ENCODE results near the gene SLC4A1. TPM values are rescaled to one million over a fixed set of nuclear protein-coding genes. Genes with fewer than 3 reads are reported as not detected.

The SLC4A1 gene
- total RNA-seq, 2 experiments from 2014 or later = not detected

DNA sequence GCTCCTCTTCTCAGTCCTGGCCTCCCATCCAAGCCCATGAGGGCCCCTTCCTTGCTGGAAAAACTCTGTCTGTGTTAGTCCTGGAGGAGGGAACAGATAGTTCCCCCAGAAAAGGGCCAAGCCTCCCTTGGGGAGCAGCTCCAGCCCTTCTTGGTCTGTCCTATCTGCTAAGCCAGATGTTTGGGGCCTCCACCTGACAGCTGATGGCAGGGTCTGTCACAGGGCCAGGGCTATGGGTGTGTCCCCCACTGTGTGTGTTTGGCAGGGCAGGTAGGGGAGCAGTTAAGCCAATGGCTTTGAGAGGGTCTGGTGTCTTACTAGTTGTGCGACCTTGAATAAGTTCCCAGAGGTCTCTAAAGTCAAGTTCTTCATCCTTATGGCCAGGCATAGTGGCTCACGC, 13.6 kb upstream of the SLC4A1 start:
- no peak overlapping the region for H3K4me3 Mint-ChIP-seq
- no peaks in the 10 kb centered on the region for H3K36me3 Mint-ChIP-seq (ENCODE audit: low read depth)
- POLR2A ChIA-PET = no interaction called here
- no peak for DNase-seq
- intact Hi-C loops (cut with DNase I, micrococcal nuclease) = no loop called here
- no peak overlapping the region for H3K27ac Mint-ChIP-seq
- H3K27me3 Mint-ChIP-seq = peaks cover 3% of the 10 kb centered on the region
- H3K9me3 Mint-ChIP-seq (ENCODE audit: low read depth) = no peaks in the 10 kb centered on the region
- H3K4me1 Mint-ChIP-seq = peaks cover 2% of the 10 kb centered on the region
- CTCF ChIA-PET = interaction anchor here (0.5 kb wide), 1 partner anchor 435 kb away, joined by 3 read pairs; no protein-coding TSS in a partner anchor
- no peak for ATAC-seq

DNA sequence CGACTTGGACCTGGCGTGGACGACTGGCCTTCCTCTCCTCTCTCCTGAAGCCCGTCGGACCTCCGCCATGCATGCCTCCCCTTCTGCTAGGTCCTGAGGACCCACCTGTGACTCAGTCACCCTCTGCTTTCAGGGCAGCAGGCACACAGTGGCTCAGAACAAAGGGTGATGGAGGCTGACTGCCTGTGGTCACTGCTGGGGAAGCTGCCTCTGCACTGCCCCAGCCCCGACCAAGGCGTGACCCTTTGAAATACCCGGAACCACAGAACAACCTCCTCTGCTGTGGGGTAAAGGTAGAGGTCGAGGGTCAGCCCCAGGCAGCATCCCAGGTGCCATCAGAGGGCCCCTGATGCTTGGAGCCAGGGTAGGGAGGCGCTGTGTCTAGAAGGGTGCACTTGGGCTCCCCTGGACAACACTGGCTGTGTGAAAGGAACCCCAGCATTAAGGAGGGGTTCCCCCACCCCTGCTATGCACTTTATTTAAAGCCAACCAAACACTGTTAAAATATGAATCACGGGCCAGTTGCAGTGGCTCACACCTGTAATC, 12.5 kb upstream of the SLC4A1 start:
- DNase-seq (no peak), ATAC-seq (no peak)
- peaks cover 2% of the 10 kb centered on the region for H3K4me1 Mint-ChIP-seq
- no peak overlapping the region for H3K27ac Mint-ChIP-seq
- ChIA-PET CTCF (interaction anchor here (1.3 kb wide), 1 partner anchor 65 kb away, joined by 3 read pairs; the partner anchor contains the start of gene GRN), POLR2A (no interaction called here)
- no peaks in the 10 kb centered on the region for H3K36me3 Mint-ChIP-seq (ENCODE audit: low read depth)
- intact Hi-C loops (cut with DNase I, micrococcal nuclease) = no loop called here
- peaks cover 3% of the 10 kb centered on the region for H3K27me3 Mint-ChIP-seq
- no peaks in the 10 kb centered on the region for H3K9me3 Mint-ChIP-seq (ENCODE audit: low read depth)
- H3K4me3 Mint-ChIP-seq = no peak overlapping the region

DNA sequence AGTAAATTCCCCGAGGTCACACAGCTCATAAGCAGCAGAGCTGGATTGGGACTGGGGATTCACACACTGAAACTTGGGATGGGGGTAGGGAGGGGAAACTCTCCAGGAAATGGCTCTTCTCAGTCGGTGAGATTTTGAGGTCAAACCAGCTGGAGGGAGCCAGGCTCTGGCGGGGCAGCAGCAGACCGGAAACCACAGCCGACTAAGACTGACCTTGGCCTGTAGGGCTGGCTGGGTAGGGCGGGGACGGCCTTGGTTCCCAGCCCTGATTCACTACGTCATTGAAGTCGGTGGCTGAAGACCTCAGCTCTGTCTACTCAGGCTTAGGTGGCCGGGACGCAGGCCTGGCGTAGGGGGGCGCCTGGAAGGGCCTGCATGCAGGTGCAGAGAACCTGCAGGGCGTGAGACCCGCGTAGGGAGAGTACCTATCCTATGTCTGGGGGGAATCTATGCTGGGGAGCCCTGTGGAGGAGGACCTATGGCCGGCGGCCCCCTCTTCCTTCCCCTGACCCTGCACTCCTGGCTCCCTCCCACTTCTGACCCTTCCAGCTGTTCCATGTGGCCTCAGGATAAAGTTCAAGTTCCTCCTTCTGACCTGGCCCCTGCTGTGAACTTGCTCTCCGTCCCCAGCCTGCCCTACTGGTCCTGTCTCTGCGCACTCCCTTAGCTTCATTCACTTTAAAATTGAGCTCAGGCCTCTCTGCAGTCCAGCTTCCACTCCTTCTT, 11.9 kb upstream of the SLC4A1 start:
- peak; percentile 61 for ATAC-seq
- ChIA-PET POLR2A (no interaction called here), CTCF (interaction anchor here (1.3 kb wide), 1 partner anchor 65 kb away, joined by 3 read pairs; the partner anchor contains the start of gene GRN)
- H3K27ac Mint-ChIP-seq = no peak overlapping the region
- H3K36me3 Mint-ChIP-seq (ENCODE audit: low read depth) = no peaks in the 10 kb centered on the region
- no peak overlapping the region for H3K4me3 Mint-ChIP-seq
- peaks cover 3% of the 10 kb centered on the region for H3K27me3 Mint-ChIP-seq
- peaks cover 2% of the 10 kb centered on the region for H3K4me1 Mint-ChIP-seq
- intact Hi-C loops (cut with DNase I, micrococcal nuclease) = no loop called here
- DNase-seq = peak; percentile 24
- H3K9me3 Mint-ChIP-seq (ENCODE audit: low read depth) = no peaks in the 10 kb centered on the region

DNA sequence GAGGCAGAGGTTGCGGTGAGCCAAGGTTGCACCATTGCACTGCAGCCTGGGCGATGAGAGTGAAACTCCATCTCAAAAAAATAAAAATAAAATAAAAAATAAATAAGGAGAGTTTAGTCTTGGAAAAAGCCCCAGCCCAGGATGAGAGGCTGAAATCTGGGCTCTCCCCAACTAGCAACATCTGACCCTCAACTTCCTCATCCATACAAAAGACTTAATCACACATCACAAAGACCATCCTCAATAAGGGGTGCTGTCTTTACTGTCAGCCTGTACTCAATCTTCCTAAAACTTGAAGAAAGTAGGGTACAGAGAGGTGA, 11.4 kb upstream of the SLC4A1 start:
- Mint-ChIP-seq H3K27me3 (peaks cover 3% of the 10 kb centered on the region), H3K27ac (no peak overlapping the region), H3K4me1 (peaks cover 2% of the 10 kb centered on the region), H3K4me3 (no peak overlapping the region), H3K36me3 (ENCODE audit: low read depth) (no peaks in the 10 kb centered on the region), H3K9me3 (ENCODE audit: low read depth) (no peaks in the 10 kb centered on the region)
- ChIA-PET CTCF (interaction anchor here (1.3 kb wide), 1 partner anchor 66 kb away, joined by 3 read pairs; the partner anchor contains the start of gene GRN), POLR2A (no interaction called here)
- no peak for DNase-seq
- ATAC-seq = no peak
- intact Hi-C loops (cut with DNase I, micrococcal nuclease) = no loop called here

DNA sequence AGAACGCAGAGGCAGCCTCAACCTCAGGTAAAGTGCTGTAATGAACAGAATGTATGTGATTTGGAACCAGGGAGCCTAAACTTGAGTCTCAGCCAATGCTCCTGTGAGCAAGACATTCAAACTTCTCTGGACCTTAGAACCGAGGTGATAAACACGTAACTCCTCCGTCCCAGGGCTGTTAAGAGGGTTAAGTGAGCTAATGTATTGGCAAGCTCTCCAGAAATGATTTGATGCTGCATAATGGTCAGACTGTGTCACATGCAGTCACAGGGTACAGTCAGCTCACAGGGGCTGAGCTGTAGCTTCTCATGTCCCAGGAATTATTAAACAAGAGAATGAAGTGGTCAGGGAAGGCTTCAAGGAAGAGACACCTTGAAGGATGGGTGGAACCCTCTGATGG, 10.0 kb upstream of the SLC4A1 start:
- Mint-ChIP-seq H3K4me3 (no peak overlapping the region), H3K9me3 (ENCODE audit: low read depth) (no peaks in the 10 kb centered on the region), H3K36me3 (ENCODE audit: low read depth) (no peaks in the 10 kb centered on the region), H3K27ac (no peak overlapping the region), H3K4me1 (peaks cover 2% of the 10 kb centered on the region), H3K27me3 (peaks cover 3% of the 10 kb centered on the region)
- POLR2A ChIA-PET = interaction anchor here (0.5 kb wide), 1 partner anchor 56 kb away, joined by 6 read pairs; no protein-coding TSS in a partner anchor
- CTCF ChIA-PET = interaction anchor here (0.6 kb wide), 1 partner anchor 233 kb away, joined by 3 read pairs; no protein-coding TSS in a partner anchor
- ATAC-seq (no peak), DNase-seq (no peak)
- intact Hi-C loops (cut with DNase I, micrococcal nuclease) = no loop called here

DNA sequence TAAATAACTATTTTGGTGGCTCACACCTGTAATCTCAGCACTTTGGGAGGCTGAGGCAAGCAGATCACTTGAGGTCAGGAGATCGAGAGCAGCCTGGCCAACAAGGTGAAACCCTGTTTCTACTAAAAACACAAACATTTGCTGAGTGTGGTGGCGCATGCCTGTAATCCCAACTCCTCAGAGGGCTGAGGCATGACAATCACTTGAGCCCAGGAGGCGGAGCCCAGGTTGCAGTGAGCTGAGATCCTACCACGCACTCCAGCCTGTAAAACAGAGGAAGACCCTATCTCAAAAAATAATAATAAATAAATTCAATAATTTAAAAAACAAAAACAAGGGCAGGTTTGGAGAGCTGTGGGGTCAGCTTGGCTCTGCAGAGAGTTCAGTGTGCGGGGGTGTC, 5.7 kb upstream of the SLC4A1 start:
- ChIA-PET CTCF (interaction anchor here (0.8 to 1.1 kb wide), 2 partner anchors 10 to 89 kb away, joined by 3 to 4 read pairs; no protein-coding TSS in a partner anchor), POLR2A (no interaction called here)
- DNase-seq (no peak), ATAC-seq (no peak)
- no peaks in the 10 kb centered on the region for H3K36me3 Mint-ChIP-seq (ENCODE audit: low read depth)
- intact Hi-C loops (cut with DNase I, micrococcal nuclease) = no loop called here
- H3K4me1 Mint-ChIP-seq = no peaks in the 10 kb centered on the region
- no peak overlapping the region for H3K27ac Mint-ChIP-seq
- H3K27me3 Mint-ChIP-seq = peaks cover 8% of the 10 kb centered on the region
- no peak overlapping the region for H3K4me3 Mint-ChIP-seq
- no peaks in the 10 kb centered on the region for H3K9me3 Mint-ChIP-seq (ENCODE audit: low read depth)

DNA sequence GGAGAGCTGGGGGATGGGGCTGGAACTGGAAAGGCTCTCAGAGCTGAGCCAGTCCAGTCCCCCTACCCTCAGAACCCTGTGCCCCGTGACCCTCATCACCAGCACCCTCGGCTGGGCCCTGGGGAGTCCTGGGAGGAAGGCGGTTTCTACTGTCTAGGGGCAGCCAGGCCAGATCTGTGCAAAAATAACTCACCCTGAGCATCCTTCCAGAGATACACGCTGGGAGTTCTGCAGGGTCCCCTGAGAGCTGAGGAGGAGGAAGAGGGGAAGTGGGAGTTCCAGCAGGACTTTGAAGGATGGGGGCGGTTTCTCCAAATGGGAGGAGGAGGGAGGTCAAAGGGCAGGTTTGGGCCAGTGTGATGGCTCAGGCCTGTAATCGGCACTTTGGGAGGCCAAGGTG, 5.0 kb upstream of the SLC4A1 start:
- Mint-ChIP-seq H3K4me1 (no peaks in the 10 kb centered on the region), H3K36me3 (ENCODE audit: low read depth) (no peaks in the 10 kb centered on the region), H3K27ac (no peak overlapping the region), H3K4me3 (no peak overlapping the region), H3K9me3 (ENCODE audit: low read depth) (no peaks in the 10 kb centered on the region), H3K27me3 (peaks cover 6% of the 10 kb centered on the region)
- POLR2A ChIA-PET = no interaction called here
- intact Hi-C loops (cut with DNase I, micrococcal nuclease) = no loop called here
- CTCF ChIA-PET = interaction anchor here (0.8 to 1.1 kb wide), 2 partner anchors 10 to 90 kb away, joined by 3 to 4 read pairs; no protein-coding TSS in a partner anchor
- DNase-seq (no peak), ATAC-seq (no peak)

DNA sequence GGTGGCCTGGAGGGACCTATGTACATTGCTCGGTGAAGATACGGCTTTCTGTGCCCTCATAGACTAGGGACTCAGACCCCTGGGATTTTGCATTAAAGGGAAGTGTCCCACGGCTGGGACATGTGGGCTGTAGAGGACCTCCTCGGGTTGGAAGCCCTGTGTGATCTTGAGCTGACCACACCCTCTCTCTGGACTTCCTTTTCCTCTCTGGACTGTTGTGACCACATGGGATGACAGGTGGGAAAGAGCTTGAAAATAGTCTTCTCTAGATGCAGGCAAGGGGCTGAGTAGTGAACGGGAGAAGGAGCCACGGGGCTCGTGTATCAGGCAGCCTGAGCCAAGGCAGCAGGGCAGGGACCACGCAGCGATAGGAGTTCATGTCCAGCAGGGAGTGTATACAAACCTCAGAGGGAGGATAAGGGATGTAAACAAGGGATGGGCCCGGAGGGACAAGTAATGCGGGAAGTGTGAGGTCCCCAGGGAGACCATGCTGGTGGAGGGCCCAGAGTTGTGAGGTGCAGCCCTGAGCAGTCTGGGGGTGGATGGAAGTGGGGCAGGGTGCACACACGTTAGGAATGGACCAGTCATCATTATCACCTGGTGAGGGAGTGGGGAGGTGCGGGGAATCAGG, 4.5 kb upstream of the SLC4A1 start:
- intact Hi-C loops (cut with DNase I, micrococcal nuclease) = no loop called here
- Mint-ChIP-seq H3K27ac (no peak overlapping the region), H3K9me3 (ENCODE audit: low read depth) (no peaks in the 10 kb centered on the region), H3K4me3 (no peak overlapping the region), H3K27me3 (peaks cover 5% of the 10 kb centered on the region), H3K36me3 (ENCODE audit: low read depth) (no peaks in the 10 kb centered on the region), H3K4me1 (no peaks in the 10 kb centered on the region)
- CTCF ChIA-PET = interaction anchor here (1.1 kb wide), 1 partner anchor 90 kb away, joined by 3 read pairs; no protein-coding TSS in a partner anchor
- DNase-seq (no peak), ATAC-seq (no peak)
- POLR2A ChIA-PET = no interaction called here

DNA sequence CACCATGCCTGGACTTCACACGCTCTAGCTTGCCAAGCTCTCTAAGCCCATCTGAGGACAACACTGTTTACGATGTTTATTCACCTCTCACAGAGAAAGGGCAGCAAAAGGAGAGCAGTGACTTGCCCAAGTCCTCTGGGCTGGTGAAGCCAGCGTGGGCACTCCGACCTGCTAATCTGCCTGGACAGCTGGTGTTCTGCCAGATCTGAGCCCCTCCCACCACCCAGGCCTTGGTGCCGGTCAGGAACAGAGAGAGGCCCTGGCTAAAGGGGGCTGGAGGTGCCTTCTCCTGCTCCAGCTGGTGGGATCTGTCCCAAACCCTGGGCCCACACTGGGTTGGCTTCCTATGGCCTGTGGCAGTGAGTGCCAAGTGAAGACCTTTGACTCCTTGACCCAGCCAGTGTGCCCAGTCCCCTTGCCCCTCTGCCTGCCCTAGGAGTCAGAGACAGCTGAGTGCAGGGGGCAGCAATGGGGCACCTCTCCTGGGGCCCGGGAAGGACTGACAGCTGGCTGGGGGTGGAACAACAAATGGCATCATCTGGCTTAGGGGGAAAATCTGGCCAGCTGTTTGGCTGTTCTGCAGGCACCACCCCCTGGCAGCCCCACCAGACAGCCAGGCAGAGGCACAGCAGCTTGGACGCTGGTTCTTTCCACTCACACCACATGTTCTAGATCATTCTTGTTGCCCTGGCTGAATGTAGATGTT, 1.8 kb upstream of the SLC4A1 start:
- intact Hi-C loops (cut with DNase I, micrococcal nuclease) = no loop called here
- DNase-seq (no peak), ATAC-seq (no peak)
- Mint-ChIP-seq H3K4me1 (no peaks in the 10 kb centered on the region), H3K36me3 (ENCODE audit: low read depth) (no peaks in the 10 kb centered on the region), H3K4me3 (no peak overlapping the region), H3K27me3 (peaks cover 5% of the 10 kb centered on the region), H3K9me3 (ENCODE audit: low read depth) (no peaks in the 10 kb centered on the region), H3K27ac (no peak overlapping the region)
- CTCF ChIA-PET = no interaction called here
- POLR2A ChIA-PET = no interaction called here

DNA sequence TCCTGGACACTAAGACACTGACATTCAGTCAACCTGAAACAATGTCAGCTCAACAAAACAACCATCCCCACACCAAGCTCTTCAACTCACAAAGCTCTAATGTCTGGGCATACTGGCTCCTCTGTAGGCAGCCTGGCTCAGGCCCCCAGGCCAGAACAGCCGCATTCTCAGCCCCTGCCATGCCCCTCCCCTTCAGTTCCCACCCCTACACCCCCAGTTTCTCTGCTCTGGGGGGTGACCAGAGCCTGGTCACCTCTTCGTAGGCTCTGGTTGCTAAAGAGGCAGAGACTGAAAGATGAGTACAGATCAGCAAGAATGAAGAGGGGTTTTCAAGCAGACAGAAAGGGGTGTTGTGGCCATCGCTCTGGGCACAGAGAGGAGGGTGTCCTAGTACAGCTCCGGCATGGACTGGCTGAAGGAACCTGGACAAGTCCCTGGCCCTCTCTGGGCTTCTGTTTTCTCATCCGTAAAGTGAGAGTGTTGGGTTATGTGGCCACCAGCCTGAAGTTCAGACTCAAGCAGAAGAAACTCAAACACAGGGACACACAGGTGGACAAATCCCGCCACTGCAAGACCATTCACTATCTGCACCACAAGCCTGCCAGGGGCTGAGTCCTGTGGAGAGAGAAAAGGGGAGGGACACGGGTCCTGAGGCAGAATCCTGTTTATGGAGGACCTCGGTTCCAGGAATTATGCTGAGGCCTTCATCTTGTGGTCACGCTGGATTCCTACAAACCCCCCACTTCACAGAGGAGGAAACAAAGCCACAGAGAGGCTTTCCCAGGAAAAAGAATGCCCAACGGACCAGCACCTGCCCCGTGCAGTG, 987 bp upstream of the SLC4A1 start:
- H3K4me1 Mint-ChIP-seq = no peaks in the 10 kb centered on the region
- no peak for ATAC-seq
- H3K4me3 Mint-ChIP-seq = no peak overlapping the region
- DNase-seq = no peak
- ChIA-PET POLR2A (no interaction called here), CTCF (no interaction called here)
- no peaks in the 10 kb centered on the region for H3K9me3 Mint-ChIP-seq (ENCODE audit: low read depth)
- intact Hi-C loops (cut with DNase I, micrococcal nuclease) = no loop called here
- peaks cover 5% of the 10 kb centered on the region for H3K27me3 Mint-ChIP-seq
- no peaks in the 10 kb centered on the region for H3K36me3 Mint-ChIP-seq (ENCODE audit: low read depth)
- no peak overlapping the region for H3K27ac Mint-ChIP-seq

DNA sequence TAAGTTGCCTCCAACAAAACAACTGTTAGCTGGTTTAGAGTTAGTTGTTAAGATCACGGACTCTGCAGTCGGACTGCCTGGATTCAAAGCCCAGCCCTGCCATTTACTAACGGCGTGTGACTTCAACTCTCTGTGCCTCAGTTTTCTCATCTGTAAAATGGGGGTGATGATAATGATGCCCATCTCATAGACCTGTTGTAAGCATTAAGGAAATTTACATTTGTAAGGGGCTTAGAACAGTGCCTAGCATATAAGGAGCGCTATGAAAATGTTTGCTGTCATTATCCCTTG, 825 bp downstream of the SLC4A1 start:
- H3K27ac Mint-ChIP-seq = no peak overlapping the region
- no peaks in the 10 kb centered on the region for H3K36me3 Mint-ChIP-seq (ENCODE audit: low read depth)
- no peaks in the 10 kb centered on the region for H3K27me3 Mint-ChIP-seq
- H3K9me3 Mint-ChIP-seq (ENCODE audit: low read depth) = no peaks in the 10 kb centered on the region
- CTCF ChIA-PET = interaction anchor here (0.7 kb wide), 1 partner anchor 21 kb away, joined by 3 read pairs; no protein-coding TSS in a partner anchor
- intact Hi-C loops (cut with DNase I, micrococcal nuclease) = no loop called here
- no peaks in the 10 kb centered on the region for H3K4me1 Mint-ChIP-seq
- POLR2A ChIA-PET = no interaction called here
- H3K4me3 Mint-ChIP-seq = no peak overlapping the region
- ATAC-seq (no peak), DNase-seq (no peak)

Measured in activated CD4-positive, alpha-beta T cell treated with anti-CD3 and anti-CD28 coated beads for 36 hours (primary cell).